Peyer's patch (tissue), 4 donors: ENCODE measurements around the gene SAAL1. TPM values are rescaled to one million over a fixed set of nuclear protein-coding genes. Genes with fewer than 3 reads are reported as not detected.

Experiments used
- DNase-seq, 3 donors: peaks; one replicate each; pipeline ENCODE4 v3.0.0-alpha.2; 2017 to 2019
- H3K27ac ChIP-seq, 4 donors: fragments of 200-600 bp; sonication (generic); one replicate each; pipeline ENCODE4 v1.5.1; 2016 to 2019
- H3K27me3 ChIP-seq, 2 donors: fragments of 200-600 bp; sonication (generic); one replicate each; pipeline ENCODE4 v1.5.1; 2019
- H3K36me3 ChIP-seq, 3 donors: fragments of 200-600 bp; sonication (generic); one replicate each; pipeline ENCODE4 v1.5.1; 2016 to 2019
- H3K4me1 ChIP-seq, 4 donors: fragments of 200-600 bp; sonication (generic); one replicate each; pipeline ENCODE4 v1.5.1; 2016 to 2019
- H3K4me3 ChIP-seq, 4 donors: fragments of 200-600 bp; sonication (generic); 1 replicate in 3 of 4; 2 replicates in 1 of 4; pipeline ENCODE4 v1.5.1; 2016 to 2019; ENCODE audit warnings: mild to moderate bottlenecking in 1 of 4
- H3K9me3 ChIP-seq, 4 donors: fragments of 200-600 bp; sonication (generic); one replicate each; pipeline ENCODE4 v1.5.1; 2016 to 2019; ENCODE audit warnings: mild to moderate bottlenecking in 1 of 4
- POLR2A ChIP-seq, 2 donors: fragments of 450-650 bp; IDR thresholded peaks; one replicate each; pipeline ENCODE4 v1.5.1; 2017; ENCODE audit warnings: antibody characterized with exemption in 2 of 2, mild to moderate bottlenecking in 2 of 2, moderate library complexity in 2 of 2
- total RNA-seq, 4 donors: library from RNA; depleted of rRNA; stranded (reverse); fragments of >200 nt; gene quantifications; one replicate each; pipeline ENCODE4 v1.1.0, GENCODE V29; 2016
- TF ChIP-seq, protein P1 (sequence below), 6 experiments: fragments of 450-650 bp in 4 of 6; fragments of 200-600 bp in 2 of 6; sonication (generic) in 1 of 6; IDR thresholded peaks; one replicate each; pipeline ENCODE4 v1.5.1; 2017 to 2019; ENCODE audit warnings: antibody characterized with exemption in 6 of 6, mild to moderate bottlenecking in 3 of 6, moderate library complexity in 1 of 6

SAAL1 gene, protein sequence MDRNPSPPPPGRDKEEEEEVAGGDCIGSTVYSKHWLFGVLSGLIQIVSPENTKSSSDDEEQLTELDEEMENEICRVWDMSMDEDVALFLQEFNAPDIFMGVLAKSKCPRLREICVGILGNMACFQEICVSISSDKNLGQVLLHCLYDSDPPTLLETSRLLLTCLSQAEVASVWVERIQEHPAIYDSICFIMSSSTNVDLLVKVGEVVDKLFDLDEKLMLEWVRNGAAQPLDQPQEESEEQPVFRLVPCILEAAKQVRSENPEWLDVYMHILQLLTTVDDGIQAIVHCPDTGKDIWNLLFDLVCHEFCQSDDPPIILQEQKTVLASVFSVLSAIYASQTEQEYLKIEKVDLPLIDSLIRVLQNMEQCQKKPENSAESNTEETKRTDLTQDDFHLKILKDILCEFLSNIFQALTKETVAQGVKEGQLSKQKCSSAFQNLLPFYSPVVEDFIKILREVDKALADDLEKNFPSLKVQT
- total RNA-seq, result 10 to 100 TPM in 3 of 4 donors, 1 to 10 TPM in 1; 8.6 to 58.6 (median 15.5) TPM

DNA sequence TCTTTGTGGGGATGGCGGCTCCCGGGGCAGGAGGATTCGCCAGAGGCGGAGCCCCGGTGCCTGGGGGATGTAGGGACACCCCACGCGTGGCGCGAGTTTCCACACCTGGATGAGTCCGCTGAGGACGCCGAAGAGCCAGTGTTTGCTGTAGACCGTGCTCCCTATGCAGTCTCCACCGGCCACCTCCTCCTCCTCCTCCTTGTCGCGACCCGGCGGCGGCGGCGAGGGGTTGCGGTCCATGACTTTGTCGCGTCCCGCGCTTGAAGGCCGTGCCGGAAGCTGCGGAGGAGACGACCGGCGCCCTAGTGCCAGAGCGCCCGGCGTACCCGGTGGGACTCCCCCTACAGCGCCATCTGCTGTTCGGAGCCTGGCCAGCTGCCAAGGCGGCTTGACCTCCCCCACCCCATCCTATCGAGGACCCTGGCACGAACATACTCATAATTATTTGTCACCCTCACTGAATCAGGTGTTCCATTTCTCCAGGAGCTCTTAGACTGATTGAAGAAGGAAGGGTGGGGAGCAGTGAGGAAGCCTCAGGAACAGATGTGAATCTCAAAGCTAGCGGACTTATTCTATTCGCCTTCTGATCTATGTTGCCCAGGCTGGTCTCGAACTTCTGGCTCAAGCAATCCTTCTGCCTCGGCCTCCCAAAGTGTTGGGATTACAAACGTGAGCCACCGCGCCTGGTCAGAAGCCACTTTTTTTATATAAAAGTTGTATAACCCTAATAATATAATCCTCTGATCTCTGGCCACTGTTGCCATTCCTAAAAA is at the start of gene SAAL1:
Gene SAAL1, minus strand, starts transcription at position 281 of the 773 bp plus-strand sequence. Its CDS starts 41 bp downstream, at position 240.
- Histone ChIP-seq H3K27ac (peak within 1 kb of the TSS; percentile 30 to 80 (median 54)), H3K9me3 (no peaks in the 10 kb centered on the region), H3K27me3 (no peaks in the 10 kb centered on the region), H3K4me3 (peak within 1 kb of the TSS; percentile 74 to 90 (median 84)), H3K36me3 (peaks cover 0 to 22% (median 0%) of the 10 kb centered on the region in 3 donors), H3K4me1 (peaks cover 0 to 12% (median 3%) of the 10 kb centered on the region in 4 donors)
- DNase-seq, result peak; percentile 86 to 93 (median 90)
- peak; percentile 17 to 19 for TF ChIP-seq POLR2A (IDR thresholded peaks at IDR 0.05)
- TF ChIP-seq, protein P1, sequence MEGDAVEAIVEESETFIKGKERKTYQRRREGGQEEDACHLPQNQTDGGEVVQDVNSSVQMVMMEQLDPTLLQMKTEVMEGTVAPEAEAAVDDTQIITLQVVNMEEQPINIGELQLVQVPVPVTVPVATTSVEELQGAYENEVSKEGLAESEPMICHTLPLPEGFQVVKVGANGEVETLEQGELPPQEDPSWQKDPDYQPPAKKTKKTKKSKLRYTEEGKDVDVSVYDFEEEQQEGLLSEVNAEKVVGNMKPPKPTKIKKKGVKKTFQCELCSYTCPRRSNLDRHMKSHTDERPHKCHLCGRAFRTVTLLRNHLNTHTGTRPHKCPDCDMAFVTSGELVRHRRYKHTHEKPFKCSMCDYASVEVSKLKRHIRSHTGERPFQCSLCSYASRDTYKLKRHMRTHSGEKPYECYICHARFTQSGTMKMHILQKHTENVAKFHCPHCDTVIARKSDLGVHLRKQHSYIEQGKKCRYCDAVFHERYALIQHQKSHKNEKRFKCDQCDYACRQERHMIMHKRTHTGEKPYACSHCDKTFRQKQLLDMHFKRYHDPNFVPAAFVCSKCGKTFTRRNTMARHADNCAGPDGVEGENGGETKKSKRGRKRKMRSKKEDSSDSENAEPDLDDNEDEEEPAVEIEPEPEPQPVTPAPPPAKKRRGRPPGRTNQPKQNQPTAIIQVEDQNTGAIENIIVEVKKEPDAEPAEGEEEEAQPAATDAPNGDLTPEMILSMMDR (IDR thresholded peaks at IDR 0.05), result peak; percentile 55 to 86 (median 68)

DNA sequence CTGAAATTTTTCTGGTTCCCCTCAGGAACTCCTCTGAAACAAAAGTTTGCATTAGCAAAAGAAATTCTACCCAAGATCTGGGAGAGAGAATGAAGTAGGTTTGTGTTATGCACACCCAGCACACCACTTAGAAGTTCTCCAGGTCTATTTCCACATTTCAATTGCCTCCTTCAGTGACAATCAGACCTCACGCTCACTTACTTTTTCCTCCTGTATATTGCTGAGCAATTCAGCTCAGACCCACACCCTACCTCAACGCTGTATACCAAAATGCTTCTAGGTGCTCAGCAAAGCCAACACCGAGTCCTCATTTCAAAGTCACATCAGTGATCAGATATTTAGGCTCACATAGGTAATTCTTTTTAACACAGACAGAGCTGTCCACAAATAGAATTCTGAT is 45.7 kb upstream of the SAAL1 start:
- Histone ChIP-seq H3K27me3 (no peaks in the 10 kb centered on the region), H3K9me3 (no peaks in the 10 kb centered on the region), H3K4me1 (no peaks in the 10 kb centered on the region), H3K36me3 (no peaks in the 10 kb centered on the region), H3K4me3 (no peak overlapping the region), H3K27ac (no peak overlapping the region)
- DNase-seq, result no peak
- TF ChIP-seq, protein P1 (IDR thresholded peaks at IDR 0.05), result no peak
- TF ChIP-seq POLR2A (IDR thresholded peaks at IDR 0.05), result no peak

DNA sequence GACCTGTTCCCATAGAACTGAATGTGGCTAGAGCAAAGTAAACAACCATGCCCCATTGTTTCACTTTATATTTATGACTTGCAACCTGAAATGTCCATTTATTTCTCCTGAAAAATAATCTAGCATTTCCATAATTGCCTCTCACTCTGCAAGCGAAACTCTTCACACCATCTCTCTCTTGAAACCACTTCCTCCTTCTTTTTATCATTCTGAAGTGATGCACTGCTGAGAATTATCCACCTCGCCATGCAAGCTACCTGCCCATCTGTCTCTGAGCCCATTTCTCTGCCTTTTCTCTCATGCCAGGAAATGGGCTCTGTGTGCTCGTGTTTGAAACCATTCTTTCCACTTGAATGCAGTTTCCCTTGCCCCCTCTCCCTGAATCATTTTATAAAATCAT is 40.0 kb upstream of the SAAL1 start:
- TF ChIP-seq POLR2A (IDR thresholded peaks at IDR 0.05), result no peak
- TF ChIP-seq, protein P1 (IDR thresholded peaks at IDR 0.05), result no peak
- Histone ChIP-seq H3K9me3 (no peaks in the 10 kb centered on the region), H3K4me1 (no peaks in the 10 kb centered on the region), H3K4me3 (no peak overlapping the region), H3K36me3 (no peaks in the 10 kb centered on the region), H3K27me3 (no peaks in the 10 kb centered on the region), H3K27ac (no peak overlapping the region)
- no peak for DNase-seq

DNA sequence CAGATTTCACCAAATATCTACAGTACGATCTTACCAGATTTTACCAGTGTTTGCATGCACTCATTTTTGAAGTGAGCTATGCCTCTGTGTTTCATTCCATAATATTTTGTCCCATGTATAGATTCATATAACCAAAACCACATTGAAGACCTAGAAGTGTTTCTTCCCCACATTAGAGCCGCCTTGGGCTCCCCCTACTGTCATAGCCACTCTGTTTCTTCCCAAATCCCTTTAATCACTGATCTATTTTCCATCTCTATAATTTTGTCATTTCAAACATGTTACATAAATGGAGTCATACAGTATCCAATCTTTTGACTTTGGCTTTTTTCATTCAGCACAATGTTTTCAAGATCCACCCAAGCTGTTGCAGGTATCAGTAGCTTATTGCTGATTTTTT is 39.1 kb upstream of the SAAL1 start:
- H3K4me3 ChIP-seq, result no peak overlapping the region
- no peaks in the 10 kb centered on the region for H3K36me3 ChIP-seq
- no peak for DNase-seq
- no peaks in the 10 kb centered on the region for H3K9me3 ChIP-seq
- no peaks in the 10 kb centered on the region for H3K27me3 ChIP-seq
- TF ChIP-seq POLR2A (IDR thresholded peaks at IDR 0.05), result no peak
- TF ChIP-seq, protein P1 (IDR thresholded peaks at IDR 0.05), result no peak
- H3K27ac ChIP-seq, result no peak overlapping the region
- H3K4me1 ChIP-seq, result no peaks in the 10 kb centered on the region

DNA sequence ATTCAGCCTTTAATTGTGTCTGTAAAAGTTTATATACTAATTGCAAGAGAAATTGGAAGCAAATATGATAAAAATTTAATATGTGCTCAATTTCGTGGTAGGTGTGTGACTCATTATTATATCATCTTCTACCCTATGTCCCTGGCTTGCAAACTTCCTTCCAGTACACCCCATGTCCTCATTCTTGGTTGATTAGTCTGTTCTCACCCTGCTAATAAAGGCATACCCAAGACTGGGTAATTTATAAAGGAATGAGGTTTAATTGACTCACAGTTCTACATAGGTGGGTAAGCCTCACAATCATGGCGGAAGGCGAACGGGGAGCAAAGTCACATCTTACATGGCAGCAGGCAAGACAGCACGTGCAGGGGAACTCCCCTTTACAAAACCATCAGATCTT is 38.4 kb upstream of the SAAL1 start:
- no peak overlapping the region for H3K27ac ChIP-seq
- no peaks in the 10 kb centered on the region for H3K27me3 ChIP-seq
- H3K9me3 ChIP-seq, result no peaks in the 10 kb centered on the region
- DNase-seq, result no peak
- H3K4me1 ChIP-seq, result no peaks in the 10 kb centered on the region
- no peaks in the 10 kb centered on the region for H3K36me3 ChIP-seq
- TF ChIP-seq, protein P1 (IDR thresholded peaks at IDR 0.05), result no peak
- no peak for TF ChIP-seq POLR2A (IDR thresholded peaks at IDR 0.05)
- H3K4me3 ChIP-seq, result no peak overlapping the region
